Astrocyte of the spinal cord (primary cell): ENCODE measurements around the gene TPPP3.

ENCODE experiments used
- DNase-seq: peaks from one replicate; pipeline ENCODE4 v3.0.0; 2011; ENCODE audit warnings: low read depth, low spot score
- H3K4me3 ChIP-seq: 2 replicates; pipeline ENCODE4 v1.5.1; 2011; ENCODE audit warnings: low read depth, mild to moderate bottlenecking, low read length, moderate library complexity
- CTCF ChIP-seq: IDR thresholded peaks from 2 replicates; pipeline ENCODE4 v1.5.1; 2012; ENCODE audit warnings: low read depth, mild to moderate bottlenecking, low read length, inconsistent platforms
- in situ Hi-C: cut with HindIII; loops from 2 replicates; pipeline ENCODE4 v1.10.0; 2017; ENCODE audit warnings: low sequenced_read_pairs

The TPPP3 gene

GRCh38 chr16:67342616-67343015 is 50.7 kb downstream of the TPPP3 start:
- no peak overlapping the region for H3K4me3 ChIP-seq
- in situ Hi-C loops: no loop called here
- DNase-seq: no peak
- no peak for TF ChIP-seq CTCF

GRCh38 chr16:67341250-67341649 is 52.0 kb downstream of the TPPP3 start:
- TF ChIP-seq CTCF: no peak

More at GRCh38 chr16:67341250-67341649, 52.0 kb downstream of the TPPP3 start:
- in situ Hi-C loops: no loop called here
- no peak for DNase-seq
- H3K4me3 ChIP-seq: no peak overlapping the region
